GM12872 (cell line): ENCODE measurements around the gene PTTG1IP2.

Experiments
- CTCF ChIP-seq: IDR thresholded peaks from 3 replicates; pipeline ENCODE4 v1.5.1; 2011; ENCODE audit warnings: low read depth, mild to moderate bottlenecking, low read length, moderate library complexity; ENCODE audit not compliant: insufficient read depth

Gene PTTG1IP2

DNA sequence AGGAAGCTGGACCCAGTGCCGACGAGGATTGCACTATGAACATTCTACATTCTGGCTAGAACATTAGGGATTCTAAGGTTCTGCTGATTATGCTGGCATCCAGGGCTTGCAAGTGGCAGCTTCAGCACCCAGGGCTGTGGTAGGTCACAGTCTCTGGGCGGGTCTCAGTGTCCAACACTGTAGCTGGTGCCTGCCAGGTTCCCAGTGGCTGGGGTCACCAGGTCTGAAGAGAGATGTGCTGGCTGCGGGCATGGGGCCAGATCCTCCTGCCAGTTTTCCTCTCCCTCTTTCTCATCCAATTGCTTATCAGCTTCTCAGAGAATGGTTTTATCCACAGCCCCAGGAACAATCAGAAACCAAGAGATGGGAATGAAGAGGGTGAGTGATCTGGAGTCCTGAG, at the start of gene PTTG1IP2:
PTTG1IP2 (plus strand) TSS at position 86 of the 400 bp plus-strand sequence; CDS start at position 234, 148 bp downstream.
- no peak for TF ChIP-seq CTCF

- no peak for TF ChIP-seq CTCF
Measured at GRCh38 chr7:90421651-90422050, 47.8 kb upstream of the PTTG1IP2 start.

DNA sequence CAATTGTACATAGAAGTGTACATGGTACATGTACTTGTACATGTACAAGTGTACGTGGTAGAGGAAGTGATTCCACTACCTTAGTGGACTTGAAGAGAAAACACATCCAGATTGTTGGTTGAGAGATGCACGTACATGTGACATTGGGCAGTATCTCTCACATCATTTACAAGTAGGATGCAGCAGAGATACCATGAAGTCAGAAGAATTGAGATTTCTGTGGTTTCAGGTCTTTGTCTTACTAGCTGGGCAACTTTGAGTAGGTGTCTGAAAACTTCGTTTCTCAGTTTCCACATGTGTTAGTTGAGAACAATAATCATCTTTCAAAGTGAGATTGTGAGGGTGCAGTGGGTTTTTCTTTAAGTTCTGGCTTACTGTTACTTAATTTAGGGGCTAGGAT, 44.7 kb upstream of the PTTG1IP2 start:
- TF ChIP-seq CTCF, result no peak

DNA sequence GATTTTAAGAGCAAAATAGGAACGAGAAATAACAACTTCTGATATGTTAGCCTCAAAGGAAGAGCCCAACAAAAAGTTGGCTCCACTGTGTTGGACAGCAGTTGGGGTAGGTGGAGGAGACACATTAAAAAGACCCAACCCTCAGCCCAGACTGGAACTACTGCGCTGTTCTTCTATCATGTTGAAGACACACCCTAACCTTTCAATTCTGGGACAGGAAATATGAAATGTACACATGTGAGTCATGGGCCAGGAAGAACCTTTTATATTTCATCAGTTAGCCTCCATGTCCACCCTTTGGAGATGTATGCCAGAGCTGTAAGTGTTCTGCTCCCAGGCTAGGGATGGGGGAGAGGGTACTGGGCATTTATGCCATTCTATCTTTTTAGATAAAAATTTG, 44.1 kb upstream of the PTTG1IP2 start:
- no peak for TF ChIP-seq CTCF

GRCh38 chr7:90430614-90431460, 38.6 kb upstream of the PTTG1IP2 start:
- no peak for TF ChIP-seq CTCF

GRCh38 chr7:90432752-90433151, 36.7 kb upstream of the PTTG1IP2 start:
- TF ChIP-seq CTCF, result no peak

DNA sequence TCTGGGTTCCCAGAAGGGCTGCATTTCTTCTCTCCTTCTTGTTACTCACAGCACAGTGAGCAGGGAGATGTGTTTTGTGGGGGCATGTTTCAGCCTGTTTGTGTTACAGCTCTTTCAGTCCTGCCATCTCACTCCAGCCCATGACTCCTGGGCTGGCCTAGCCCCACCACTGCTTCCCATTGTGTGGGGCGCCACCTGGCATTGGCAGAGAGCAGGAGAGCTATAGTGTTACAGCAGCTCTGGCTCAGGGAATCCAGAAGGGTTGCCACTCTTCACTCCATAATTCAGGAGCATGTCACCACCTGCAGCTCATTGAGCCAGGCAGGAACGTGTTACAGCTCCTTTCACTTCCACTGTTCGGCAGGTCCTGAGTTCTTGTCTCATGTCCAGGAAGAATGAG, 36.2 kb upstream of the PTTG1IP2 start:
- TF ChIP-seq CTCF, result no peak
